Panc1 (cell line): ENCODE measurements around the gene LINC01488. TPM values are rescaled to one million over a fixed set of nuclear protein-coding genes. Genes with fewer than 3 reads are reported as not detected.

Source experiments
- ATAC-seq: fragments of 200-7000 bp; cut with Tn5 transposase; 2 replicates; pipeline ENCODE4 v1.9.1; 2020; ENCODE audit warnings: mild to moderate bottlenecking, moderate library complexity
- BruUV-seq: library from RNA; stranded (reverse); fragments of 400-500 nt; replicated peaks from 2 replicates; lab custom pipeline; 2021; lab: Mats Ljungman, UMichigan
- CTCF ChIA-PET: fragments of 300-600 bp; sonication (Branson Sonifier 250); formaldehyde crosslinking; loops from one replicate; lab custom pipeline; 2022; ENCODE audit warnings: antibody characterized with exemption; lab: Charles Lee
- POLR2A ChIA-PET: fragments of 300-600 bp; sonication (Branson Sonifier 250); formaldehyde crosslinking; loops from one replicate; lab custom pipeline; 2022; ENCODE audit warnings: antibody characterized with exemption; lab: Charles Lee
- DNase-seq: peaks from one replicate; pipeline ENCODE4 v3.0.0-alpha.2; 2010; ENCODE audit warnings: low read depth, low spot score
- H3K27ac ChIP-seq: 2 replicates; pipeline ENCODE4 v1.5.1; 2011; ENCODE audit warnings: mild to moderate bottlenecking, low read length, inconsistent platforms
- H3K27me3 ChIP-seq: fragments of 200-500 bp; sonication (Bioruptor generic); 2 replicates; pipeline ENCODE4 v1.6.0; 2014; ENCODE audit warnings: low read length, inconsistent platforms; ENCODE audit not compliant: control insufficient read depth, insufficient read depth
- H3K36me3 ChIP-seq: fragments of 200-500 bp; sonication (Bioruptor generic); 2 replicates; pipeline ENCODE4 v1.5.1; 2014; ENCODE audit warnings: inconsistent platforms, mild to moderate bottlenecking, low read length, moderate library complexity; ENCODE audit not compliant: control insufficient read depth, insufficient read depth
- H3K4me1 ChIP-seq: 2 replicates; pipeline ENCODE4 v1.5.1; 2011; ENCODE audit warnings: inconsistent platforms, mild to moderate bottlenecking, low read length, moderate library complexity; ENCODE audit not compliant: control insufficient read depth, insufficient read depth
- H3K4me3 ChIP-seq, 2 experiments: 2 replicates each; pipeline ENCODE4 v1.5.1; 2011 to 2012; ENCODE audit warnings: low read depth in 2 of 2, low read length in 2 of 2, mild to moderate bottlenecking in 2 of 2, inconsistent platforms in 1 of 2, moderate library complexity in 1 of 2
- H3K9me3 ChIP-seq: fragments of 200-500 bp; sonication (Bioruptor generic); 2 replicates; pipeline ENCODE4 v1.5.1; 2014; ENCODE audit warnings: low read depth, mild to moderate bottlenecking, inconsistent platforms, low read length, moderate library complexity; ENCODE audit not compliant: control insufficient read depth, insufficient read depth
- POLR2AphosphoS5 ChIP-seq: IDR thresholded peaks from 2 replicates; pipeline ENCODE4 v1.6.1; 2012; ENCODE audit warnings: mild to moderate bottlenecking, low read depth, low read length, moderate library complexity
- SIN3A ChIP-seq: IDR thresholded peaks from 2 replicates; pipeline ENCODE4 v1.6.1; 2012; ENCODE audit warnings: low read depth, mild to moderate bottlenecking, low read length, moderate library complexity, borderline replicate concordance; ENCODE audit not compliant: insufficient read depth
- TCF7L2 ChIP-seq: IDR thresholded peaks from 2 replicates; pipeline ENCODE4 v1.6.1; 2011; ENCODE audit warnings: mild to moderate bottlenecking, low read depth, low read length, inconsistent platforms
- in situ Hi-C: cut with HindIII; loops from 2 replicates; pipeline ENCODE4 v1.10.0; 2016; ENCODE audit warnings: low sequenced_read_pairs, low pct_unique_long_range_greater_than_20kb
- intact Hi-C: fragments of 100-400 bp; cut with micrococcal nuclease; formaldehyde crosslinking; loops from one replicate; pipeline ENCODE4 v1.10.0; 2022; ENCODE audit not compliant: unreplicated experiment
- total RNA-seq: library from RNA; stranded (reverse); gene quantifications from one replicate; pipeline ENCODE4 v1.2.1, GENCODE V29; 2021; ENCODE audit not compliant: unreplicated experiment
- TF ChIP-seq, protein P1 (sequence below): fragments of 450-650 bp; IDR thresholded peaks from 2 replicates; pipeline ENCODE4 v1.5.1; 2017; ENCODE audit warnings: mild to moderate bottlenecking
- TF ChIP-seq, protein P2 (sequence below), 2 experiments: IDR thresholded peaks; 2 replicates each; pipeline ENCODE4 v1.6.1; 2011 to 2012; ENCODE audit warnings: low read depth in 2 of 2, control low read depth in 1 of 2, low read length in 1 of 2, mild to moderate bottlenecking in 1 of 2, moderate library complexity in 1 of 2; ENCODE audit not compliant: insufficient read depth in 1 of 2

Gene LINC01488
- total RNA-seq, 1 experiment from 2014 or later: not detected

DNA sequence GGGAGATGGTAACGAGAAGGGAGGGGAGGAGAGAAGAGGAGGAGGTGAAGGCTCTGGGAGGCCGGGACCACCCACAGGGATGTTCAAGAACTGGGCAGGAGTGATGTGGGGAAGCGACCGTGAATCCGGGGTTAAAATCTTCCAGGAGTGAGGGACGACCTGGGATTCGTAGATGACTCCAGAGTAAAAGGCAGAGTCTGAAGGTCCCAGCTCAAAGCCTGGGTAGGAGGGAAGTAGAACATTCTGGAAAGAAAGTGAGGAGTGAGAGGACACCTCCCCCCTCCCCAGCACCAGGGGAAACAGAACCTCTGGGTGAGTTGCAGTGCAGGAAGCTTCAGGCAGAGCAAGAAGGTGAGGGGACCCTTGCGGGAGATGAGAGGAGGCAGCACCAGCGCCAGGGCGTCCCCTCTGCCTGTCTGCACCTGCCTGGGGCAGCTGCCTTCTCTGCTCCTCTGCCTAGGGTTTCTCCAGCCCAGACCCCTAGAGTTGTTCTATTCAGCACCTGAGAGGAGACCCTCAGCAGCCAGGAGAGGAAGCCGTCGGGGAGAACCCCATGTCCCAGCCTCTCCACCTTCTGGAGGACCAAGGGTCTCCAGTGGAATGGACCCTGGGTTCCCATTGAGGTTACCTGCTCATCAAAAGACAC is 49.7 kb downstream of the LINC01488 start:
- no TSS peak for BruUV-seq

DNA sequence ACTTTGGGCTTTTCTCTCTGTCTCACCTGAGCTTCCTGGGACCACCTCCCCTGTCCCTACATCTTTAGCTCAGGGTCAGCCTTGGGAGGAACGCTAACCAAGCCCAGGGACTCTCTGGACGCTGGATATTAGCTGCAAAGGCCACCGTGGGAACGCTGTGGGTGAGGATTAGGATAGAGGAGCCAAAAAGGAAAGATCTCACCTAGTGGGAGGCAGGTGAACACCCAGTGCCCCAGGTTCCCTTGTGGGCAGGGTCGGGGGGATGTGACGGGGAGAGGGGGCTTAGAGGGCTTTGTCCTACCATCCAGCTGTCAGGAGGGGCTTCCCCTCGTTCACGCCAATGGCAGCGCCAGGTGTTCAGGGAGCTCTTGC is 50.2 kb downstream of the LINC01488 start:
- H3K9me3 ChIP-seq: no peaks in the 10 kb centered on the region
- BruUV-seq: no TSS peak
- H3K4me1 ChIP-seq: no peaks in the 10 kb centered on the region
- H3K36me3 ChIP-seq: no peaks in the 10 kb centered on the region
- no peak for ATAC-seq
- CTCF ChIA-PET: no interaction called here
- no peak overlapping the region for H3K27ac ChIP-seq
- no peaks in the 10 kb centered on the region for H3K27me3 ChIP-seq
- TF ChIP-seq SIN3A (no peak), TCF7L2 (no peak), POLR2AphosphoS5 (no peak)
- TF ChIP-seq, protein P1, sequence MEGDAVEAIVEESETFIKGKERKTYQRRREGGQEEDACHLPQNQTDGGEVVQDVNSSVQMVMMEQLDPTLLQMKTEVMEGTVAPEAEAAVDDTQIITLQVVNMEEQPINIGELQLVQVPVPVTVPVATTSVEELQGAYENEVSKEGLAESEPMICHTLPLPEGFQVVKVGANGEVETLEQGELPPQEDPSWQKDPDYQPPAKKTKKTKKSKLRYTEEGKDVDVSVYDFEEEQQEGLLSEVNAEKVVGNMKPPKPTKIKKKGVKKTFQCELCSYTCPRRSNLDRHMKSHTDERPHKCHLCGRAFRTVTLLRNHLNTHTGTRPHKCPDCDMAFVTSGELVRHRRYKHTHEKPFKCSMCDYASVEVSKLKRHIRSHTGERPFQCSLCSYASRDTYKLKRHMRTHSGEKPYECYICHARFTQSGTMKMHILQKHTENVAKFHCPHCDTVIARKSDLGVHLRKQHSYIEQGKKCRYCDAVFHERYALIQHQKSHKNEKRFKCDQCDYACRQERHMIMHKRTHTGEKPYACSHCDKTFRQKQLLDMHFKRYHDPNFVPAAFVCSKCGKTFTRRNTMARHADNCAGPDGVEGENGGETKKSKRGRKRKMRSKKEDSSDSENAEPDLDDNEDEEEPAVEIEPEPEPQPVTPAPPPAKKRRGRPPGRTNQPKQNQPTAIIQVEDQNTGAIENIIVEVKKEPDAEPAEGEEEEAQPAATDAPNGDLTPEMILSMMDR: no peak
- TF ChIP-seq, protein P2, sequence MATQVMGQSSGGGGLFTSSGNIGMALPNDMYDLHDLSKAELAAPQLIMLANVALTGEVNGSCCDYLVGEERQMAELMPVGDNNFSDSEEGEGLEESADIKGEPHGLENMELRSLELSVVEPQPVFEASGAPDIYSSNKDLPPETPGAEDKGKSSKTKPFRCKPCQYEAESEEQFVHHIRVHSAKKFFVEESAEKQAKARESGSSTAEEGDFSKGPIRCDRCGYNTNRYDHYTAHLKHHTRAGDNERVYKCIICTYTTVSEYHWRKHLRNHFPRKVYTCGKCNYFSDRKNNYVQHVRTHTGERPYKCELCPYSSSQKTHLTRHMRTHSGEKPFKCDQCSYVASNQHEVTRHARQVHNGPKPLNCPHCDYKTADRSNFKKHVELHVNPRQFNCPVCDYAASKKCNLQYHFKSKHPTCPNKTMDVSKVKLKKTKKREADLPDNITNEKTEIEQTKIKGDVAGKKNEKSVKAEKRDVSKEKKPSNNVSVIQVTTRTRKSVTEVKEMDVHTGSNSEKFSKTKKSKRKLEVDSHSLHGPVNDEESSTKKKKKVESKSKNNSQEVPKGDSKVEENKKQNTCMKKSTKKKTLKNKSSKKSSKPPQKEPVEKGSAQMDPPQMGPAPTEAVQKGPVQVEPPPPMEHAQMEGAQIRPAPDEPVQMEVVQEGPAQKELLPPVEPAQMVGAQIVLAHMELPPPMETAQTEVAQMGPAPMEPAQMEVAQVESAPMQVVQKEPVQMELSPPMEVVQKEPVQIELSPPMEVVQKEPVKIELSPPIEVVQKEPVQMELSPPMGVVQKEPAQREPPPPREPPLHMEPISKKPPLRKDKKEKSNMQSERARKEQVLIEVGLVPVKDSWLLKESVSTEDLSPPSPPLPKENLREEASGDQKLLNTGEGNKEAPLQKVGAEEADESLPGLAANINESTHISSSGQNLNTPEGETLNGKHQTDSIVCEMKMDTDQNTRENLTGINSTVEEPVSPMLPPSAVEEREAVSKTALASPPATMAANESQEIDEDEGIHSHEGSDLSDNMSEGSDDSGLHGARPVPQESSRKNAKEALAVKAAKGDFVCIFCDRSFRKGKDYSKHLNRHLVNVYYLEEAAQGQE (IDR thresholded peaks at IDR 0.05; ENCODE audit: insufficient read depth in 1 of 2, low read depth in 2 of 2, low read length in 1 of 2): no peak
- POLR2A ChIA-PET: no interaction called here
- no peak overlapping the region for H3K4me3 ChIP-seq
- in situ Hi-C loops (no loop called here), intact Hi-C loops (no loop called here)
- DNase-seq: no peak

More for the DNA sequence above, 49.7 kb downstream of the LINC01488 start:
- in situ Hi-C loops (no loop called here), intact Hi-C loops (no loop called here)
- no peak overlapping the region for H3K27ac ChIP-seq
- ChIA-PET POLR2A (no interaction called here), CTCF (no interaction called here)
- TF ChIP-seq, protein P2 (IDR thresholded peaks at IDR 0.05; ENCODE audit: insufficient read depth in 1 of 2, low read depth in 2 of 2, low read length in 1 of 2): no peak
- TF ChIP-seq TCF7L2 (no peak), SIN3A (no peak), POLR2AphosphoS5 (no peak)
- TF ChIP-seq, protein P1: no peak
- DNase-seq (no peak), ATAC-seq (no peak)
- no peaks in the 10 kb centered on the region for H3K36me3 ChIP-seq
- H3K9me3 ChIP-seq: no peaks in the 10 kb centered on the region
- H3K4me1 ChIP-seq: no peaks in the 10 kb centered on the region
- no peaks in the 10 kb centered on the region for H3K27me3 ChIP-seq
- no peak overlapping the region for H3K4me3 ChIP-seq
